Hematopoietic multipotent progenitor cell treated with erythropoietin and hydrocortisone succinate and interleukin-3 and kit ligand, for 15 days (in vitro differentiated cells): ENCODE data around the gene ELP4.
"Not testable (repeated sequence)": the region's sequence is repeated elsewhere in the genome, so short reads cannot be mapped to it uniquely, and the experiment has no call there.

Source experiments
- DNase-seq: peaks from one replicate; pipeline ENCODE4 v3.0.0-alpha.2; 2015; ENCODE audit warnings: low spot score

The ELP4 gene

GRCh38 chr11:31555938-31556337 is 46.4 kb downstream of the ELP4 start:
- no peak for DNase-seq

- no peak for DNase-seq
These were observed 48.4 kb downstream of the ELP4 start for GRCh38 chr11:31558001-31558400.

GRCh38 chr11:31560842-31561476 is 51.4 kb downstream of the ELP4 start:
- DNase-seq = no peak

GRCh38 chr11:31564517-31564916 is 55.0 kb downstream of the ELP4 start:
- DNase-seq = not testable (repeated sequence)

GRCh38 chr11:31574133-31574532 is 64.6 kb downstream of the ELP4 start:
- not testable (repeated sequence) for DNase-seq

GRCh38 chr11:31575764-31576163 is 66.2 kb downstream of the ELP4 start:
- not testable (repeated sequence) for DNase-seq

- DNase-seq = not testable (repeated sequence)
These were observed 69.8 kb downstream of the ELP4 start for GRCh38 chr11:31579412-31579811.

- DNase-seq = no peak
These were observed 73.1 kb downstream of the ELP4 start for GRCh38 chr11:31582697-31583096.

GRCh38 chr11:31598454-31598853 is 88.9 kb downstream of the ELP4 start:
- DNase-seq = no peak

- no peak for DNase-seq
These were observed 92.2 kb downstream of the ELP4 start for GRCh38 chr11:31601635-31602282.

GRCh38 chr11:31606893-31607292 is 97.3 kb downstream of the ELP4 start:
- DNase-seq = no peak

- DNase-seq = no peak
These were observed 98.3 kb downstream of the ELP4 start for GRCh38 chr11:31607914-31608313.

GRCh38 chr11:31608995-31609394 is 99.4 kb downstream of the ELP4 start:
- DNase-seq = no peak

GRCh38 chr11:31610544-31610943 is 101.0 kb downstream of the ELP4 start:
- DNase-seq = no peak

GRCh38 chr11:31617246-31617645 is 107.7 kb downstream of the ELP4 start:
- DNase-seq = no peak

GRCh38 chr11:31619980-31620379 is 110.4 kb downstream of the ELP4 start:
- no peak for DNase-seq

GRCh38 chr11:31620434-31620833 is 110.9 kb downstream of the ELP4 start:
- DNase-seq = no peak

- no peak for DNase-seq
These were observed 116.3 kb downstream of the ELP4 start for GRCh38 chr11:31625868-31626267.

- DNase-seq = no peak
These were observed 118.5 kb downstream of the ELP4 start for GRCh38 chr11:31628111-31628510.

GRCh38 chr11:31636983-31637382 is 127.4 kb downstream of the ELP4 start:
- DNase-seq = no peak

- DNase-seq = no peak
These were observed 131.0 kb downstream of the ELP4 start for GRCh38 chr11:31640611-31641010.

GRCh38 chr11:31641477-31642062 is 132.0 kb downstream of the ELP4 start:
- no peak for DNase-seq

GRCh38 chr11:31643857-31644256 is 134.3 kb downstream of the ELP4 start:
- DNase-seq = no peak

GRCh38 chr11:31645747-31646146 is 136.2 kb downstream of the ELP4 start:
- no peak for DNase-seq
